GM19455 (cell line): ENCODE results near the gene SLC4A5.
"Not testable (repeated sequence)": the region's sequence is repeated elsewhere in the genome, so short reads cannot be mapped to it uniquely, and the experiment has no call there.

Experiments used
- ATAC-seq: cut with Tn5 transposase; IDR thresholded peaks from one replicate; pipeline ENCODE4 v1.9.1; 2021; ENCODE audit not compliant: unreplicated experiment

SLC4A5 gene

GRCh38 chr2:74368499-74368898 is 25.3 kb upstream of the SLC4A5 start:
- no peak for ATAC-seq

DNA sequence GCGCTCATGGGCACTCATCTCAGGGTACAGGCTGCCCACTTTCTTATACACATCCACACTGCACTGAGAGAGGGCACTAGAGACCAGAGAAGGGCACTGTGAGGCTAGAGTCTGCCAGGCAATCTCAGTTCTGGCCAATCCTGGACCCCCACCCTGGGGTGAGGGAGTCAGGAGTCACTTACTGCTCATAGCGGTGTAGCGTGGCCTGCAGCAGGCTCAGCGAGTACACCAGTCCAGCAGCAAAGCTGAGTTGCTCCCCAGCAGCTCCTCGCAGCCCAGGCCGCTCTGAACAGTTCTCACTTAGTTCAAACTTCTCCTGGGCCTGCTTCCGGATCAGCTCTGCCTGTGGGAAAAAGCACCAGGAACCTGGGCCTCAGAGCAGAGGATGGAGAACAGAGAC is 24.6 kb upstream of the SLC4A5 start:
- no peak for ATAC-seq

- no peak for ATAC-seq
Measured at GRCh38 chr2:74366036-74366435, 22.8 kb upstream of the SLC4A5 start.

DNA sequence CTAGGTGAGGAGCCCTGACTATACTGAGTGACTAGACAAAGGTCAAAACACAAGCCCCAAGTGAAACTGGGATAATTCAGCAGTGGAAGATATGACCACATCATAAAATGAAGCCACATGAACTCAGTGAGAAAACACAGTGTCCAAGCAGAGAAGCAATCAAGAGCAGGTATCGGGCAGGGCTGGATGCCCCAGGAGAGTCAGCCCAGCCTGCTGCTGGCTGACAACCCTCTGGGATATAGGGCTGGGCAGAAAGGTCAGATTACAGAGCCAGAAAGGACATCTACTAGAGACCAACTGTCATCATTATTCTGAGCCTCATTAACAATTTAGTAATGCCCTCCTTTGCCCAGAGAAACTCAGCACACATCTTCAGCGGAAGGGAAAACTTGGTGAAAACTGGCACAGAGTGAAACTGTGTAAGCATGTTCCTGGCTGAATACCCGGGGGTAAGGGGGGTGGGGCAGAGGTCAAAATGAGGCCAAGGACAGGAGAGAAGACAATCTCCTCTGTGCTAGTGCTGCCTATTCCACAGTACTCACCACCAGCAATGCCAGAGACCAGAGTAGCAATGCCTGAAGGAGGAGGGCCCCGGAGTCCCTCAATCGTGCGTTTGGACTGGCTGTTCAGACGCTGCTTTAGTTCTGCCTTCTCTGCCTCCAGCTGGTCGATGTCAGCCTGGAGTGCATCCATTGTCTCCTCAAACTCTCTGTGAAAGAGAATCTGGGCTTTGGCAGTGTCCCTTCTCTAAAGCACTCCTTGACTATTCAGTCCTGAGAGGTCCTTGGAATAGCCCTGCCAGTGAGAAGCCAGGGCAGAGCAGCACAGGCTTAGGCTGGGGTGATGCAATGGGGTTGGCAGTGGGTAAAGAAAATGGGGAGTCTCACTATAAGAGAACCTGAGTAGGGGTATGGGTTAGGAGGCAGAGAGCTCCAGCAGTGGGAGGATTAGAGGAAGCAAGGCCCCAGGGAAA is 21.6 kb upstream of the SLC4A5 start:
- ATAC-seq = no peak

DNA sequence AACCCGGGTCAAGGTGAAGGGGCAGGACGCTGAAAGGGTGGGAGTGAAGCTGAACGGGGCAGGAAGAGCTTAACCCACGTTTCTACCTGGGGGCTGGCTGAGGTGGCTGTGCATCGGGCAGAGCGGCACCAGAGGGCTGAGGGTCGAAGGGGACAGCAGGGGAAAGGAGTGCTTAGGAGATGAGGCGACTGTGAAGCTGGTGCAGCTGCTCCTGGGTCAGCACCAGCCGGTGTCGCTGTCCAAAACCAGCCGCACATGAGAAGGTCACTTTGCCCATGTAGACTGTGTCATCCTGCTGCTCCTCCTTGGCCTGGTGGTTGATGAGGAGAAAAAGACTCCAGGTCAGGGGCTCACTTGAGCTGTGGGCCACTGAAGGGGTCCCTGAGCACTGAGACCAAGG is 18.1 kb upstream of the SLC4A5 start:
- no peak for ATAC-seq

DNA sequence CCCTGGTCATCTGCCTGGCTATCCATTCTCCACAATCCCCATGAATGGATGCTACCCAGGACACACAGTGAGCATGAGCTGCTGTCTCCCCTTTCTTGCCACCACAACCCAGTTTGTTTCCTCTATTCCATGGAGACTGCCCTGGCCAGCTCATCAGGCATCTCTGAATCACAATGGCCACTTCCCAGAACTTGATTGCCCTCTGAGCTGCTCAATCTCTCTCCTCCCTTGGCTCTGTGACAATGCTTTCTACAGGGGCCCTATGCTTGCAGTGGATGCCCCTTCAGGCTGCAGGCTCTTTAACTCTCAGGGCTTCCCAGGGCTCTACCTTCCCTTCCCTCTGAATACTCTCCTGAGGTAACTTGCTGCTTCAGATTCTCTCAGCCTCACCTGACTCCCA is 14.4 kb upstream of the SLC4A5 start:
- ATAC-seq = no peak

DNA sequence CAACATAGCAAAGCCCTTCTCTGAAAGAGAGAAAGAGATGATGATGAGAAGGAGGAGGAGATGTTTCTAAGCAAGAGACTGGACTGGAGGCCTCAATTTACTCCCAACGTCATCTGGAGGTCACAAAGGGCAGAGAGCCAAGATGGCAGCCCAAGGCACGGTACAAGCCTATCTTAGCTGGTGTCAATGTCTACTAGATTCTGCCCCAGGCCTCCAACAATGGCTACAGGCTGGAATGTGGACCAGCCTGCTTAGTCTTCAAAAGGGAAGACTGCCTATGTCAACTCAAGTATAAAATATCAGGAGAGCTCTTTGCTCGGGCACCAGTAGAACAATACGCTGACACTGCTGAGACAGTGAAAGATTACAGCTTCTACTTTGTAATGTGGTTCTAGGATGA is 6.7 kb upstream of the SLC4A5 start:
- ATAC-seq = no peak

- no peak for ATAC-seq
Measured at GRCh38 chr2:74347742-74348141, 4.5 kb upstream of the SLC4A5 start.

DNA sequence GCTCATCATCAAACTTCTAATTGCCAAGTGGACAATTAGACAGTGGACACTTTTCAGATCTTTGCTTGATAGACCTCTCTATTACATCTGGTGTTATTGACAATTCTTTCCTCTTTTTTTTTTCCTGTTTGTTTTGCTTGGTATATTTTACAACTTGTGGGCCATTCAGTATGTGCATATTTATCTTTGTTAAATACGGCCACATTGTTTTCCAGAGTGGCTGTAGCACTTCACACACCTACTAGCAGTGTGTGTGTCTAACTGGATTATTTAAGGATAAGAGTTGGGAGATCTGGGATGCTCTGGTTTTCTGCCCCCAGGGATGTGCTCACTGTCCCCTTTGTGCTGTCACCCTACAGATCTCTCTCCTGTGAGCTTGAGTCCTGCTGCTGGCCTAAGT is 4.1 kb upstream of the SLC4A5 start:
- no peak for ATAC-seq

DNA sequence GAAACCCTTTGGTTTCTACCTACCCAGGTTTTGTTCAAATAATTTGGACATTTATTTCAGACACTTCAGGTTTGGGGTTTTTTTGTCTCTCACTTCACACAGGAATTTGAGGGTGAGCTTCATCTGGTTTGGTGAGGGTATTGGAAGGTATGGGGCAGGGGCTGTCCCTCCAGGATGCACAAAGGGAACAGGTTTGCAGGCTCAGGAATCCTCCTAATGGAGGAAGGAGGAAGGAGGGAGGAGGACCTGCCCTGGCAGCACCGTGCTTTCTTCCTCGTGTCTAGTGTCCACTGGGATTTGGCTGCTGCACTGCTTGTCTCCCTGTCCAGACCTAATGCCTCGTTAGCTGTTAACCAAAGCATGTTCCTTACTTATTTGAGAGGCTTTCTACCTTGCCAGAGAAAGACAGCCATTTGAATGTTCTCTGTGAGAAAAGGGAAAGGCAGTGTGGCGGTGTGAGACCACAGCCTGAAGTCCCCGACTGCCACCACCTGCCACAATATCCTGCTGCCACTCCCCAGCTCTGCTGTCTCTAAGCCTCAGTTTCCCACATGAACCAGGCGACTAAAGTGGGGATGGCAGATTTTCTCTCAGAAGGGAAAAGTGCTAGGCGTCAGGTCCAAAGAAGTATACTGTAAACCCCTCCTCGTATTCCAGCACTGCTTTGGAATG is 2.2 kb upstream of the SLC4A5 start:
- no peak for ATAC-seq

DNA sequence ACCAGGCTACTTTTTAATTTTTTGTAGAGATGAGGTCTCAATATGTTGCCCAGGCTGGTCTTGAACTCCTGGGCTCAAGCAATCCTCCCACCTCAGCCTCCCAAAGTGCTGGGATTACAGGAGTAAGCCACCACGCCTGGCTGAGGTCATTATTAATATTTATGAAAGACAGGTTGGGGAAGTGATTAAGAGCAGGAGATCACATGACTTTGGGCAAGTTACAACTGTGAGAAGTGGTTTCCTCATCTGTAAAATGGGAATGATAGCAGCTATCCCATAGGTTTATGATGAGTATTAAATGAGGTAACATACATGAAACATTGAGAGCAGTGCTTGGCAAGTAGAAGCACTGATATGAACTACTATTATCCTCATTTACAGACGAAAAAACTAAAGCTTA is 7.0 kb downstream of the SLC4A5 start:
- not testable (repeated sequence) for ATAC-seq

GRCh38 chr2:74334931-74335333 is 8.3 kb downstream of the SLC4A5 start:
- no peak for ATAC-seq

GRCh38 chr2:74333896-74334586 is 9.2 kb downstream of the SLC4A5 start:
- ATAC-seq = no peak

- no peak for ATAC-seq
Measured at GRCh38 chr2:74333175-74333574, 10.0 kb downstream of the SLC4A5 start.

- ATAC-seq = no peak
Measured at GRCh38 chr2:74332550-74333174, 10.6 kb downstream of the SLC4A5 start.

- no peak for ATAC-seq
Measured at GRCh38 chr2:74328573-74328972, 14.6 kb downstream of the SLC4A5 start.

DNA sequence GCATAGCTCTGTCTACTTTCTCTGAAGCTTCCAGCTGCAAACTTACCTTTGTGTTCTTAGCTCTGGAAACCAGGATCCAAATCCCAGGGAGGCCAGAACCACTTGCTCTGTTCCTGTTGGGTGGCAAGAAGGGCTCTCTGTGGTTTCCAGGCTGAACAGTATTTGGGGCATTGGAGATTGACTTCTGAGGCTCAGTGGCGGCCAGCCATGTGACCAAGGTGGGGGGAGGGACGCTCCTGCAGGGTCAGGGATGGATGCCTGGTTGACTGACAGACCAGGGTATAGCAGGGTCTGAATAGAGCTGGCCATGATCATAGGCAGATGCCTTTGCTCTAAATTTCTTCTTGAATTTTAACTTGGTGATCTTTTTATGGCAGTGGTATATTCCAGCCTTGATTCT is 15.1 kb downstream of the SLC4A5 start:
- ATAC-seq = no peak

DNA sequence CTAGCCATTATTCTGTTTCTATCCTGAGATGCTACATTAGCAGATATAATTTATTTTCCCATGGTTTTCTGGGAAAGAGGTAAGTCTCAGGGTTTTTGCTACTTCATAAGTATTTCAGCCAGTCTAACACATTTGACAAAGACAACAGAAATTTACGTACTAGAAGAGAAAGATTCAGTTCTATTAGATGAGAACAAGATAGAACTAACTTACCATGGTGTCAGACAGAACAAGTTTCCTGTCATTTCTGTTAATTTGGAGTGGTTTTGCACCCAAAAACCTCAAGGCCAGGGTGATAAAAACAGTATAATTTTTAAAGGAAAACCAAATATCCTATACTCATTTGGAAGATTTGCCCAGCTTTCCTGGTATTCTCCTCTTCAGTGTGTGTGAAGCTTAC is 15.6 kb downstream of the SLC4A5 start:
- no peak for ATAC-seq

DNA sequence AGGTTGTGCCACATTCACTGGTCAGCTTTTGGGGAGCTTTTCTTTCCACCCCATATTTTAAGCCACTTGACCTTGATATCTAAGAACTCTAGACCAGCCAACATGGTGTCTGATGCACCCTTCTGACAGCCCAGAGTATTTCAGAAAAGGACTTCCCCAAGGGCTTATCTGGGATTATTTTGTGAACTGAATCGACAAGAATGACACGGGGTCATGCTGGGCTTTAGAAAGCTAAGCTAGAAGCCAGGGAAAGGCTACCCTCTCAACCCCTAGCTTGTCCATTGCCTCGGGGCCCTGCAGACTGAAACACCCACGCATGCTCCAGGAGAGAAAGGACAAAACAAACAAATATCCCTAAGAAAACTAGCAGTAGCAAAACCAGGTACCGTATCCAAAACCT is 16.0 kb downstream of the SLC4A5 start:
- ATAC-seq = no peak

- no peak for ATAC-seq
Measured at GRCh38 chr2:74325815-74326214, 17.4 kb downstream of the SLC4A5 start.

DNA sequence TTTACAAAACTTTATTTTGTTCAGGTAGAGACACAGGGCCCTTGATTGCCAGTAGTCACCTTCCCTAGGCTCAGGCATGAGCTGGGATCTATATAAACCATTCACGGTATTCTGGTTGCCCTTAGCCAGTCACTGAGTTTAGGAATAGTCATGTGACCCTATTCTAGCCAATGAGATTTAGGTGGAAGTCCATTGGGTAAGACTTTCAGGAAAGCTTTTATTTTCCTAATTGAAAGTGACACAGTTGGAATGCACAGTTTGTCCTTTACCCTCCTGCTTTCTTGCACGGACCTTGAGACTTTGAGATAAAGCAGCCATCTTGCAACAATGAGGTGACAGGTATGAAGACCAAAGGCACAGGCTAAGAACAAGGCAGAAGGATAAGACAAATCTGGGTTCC is 21.5 kb downstream of the SLC4A5 start:
- ATAC-seq = no peak
